Activated naive CD8-positive, alpha-beta T cell treated with anti-CD3 and anti-CD28 coated beads, Interleukin-2, amount 50 U/mL, for 24 hours (primary cell): ENCODE results near the gene WNT7A.
A peak's percentile ranks its signal among the peaks of the same experiment; 100 is the strongest.

Source experiments
- ATAC-seq: fragments of 150-1000 bp; cut with Tn5 transposase; one replicate; pipeline ENCODE4 v1.10.0; 2021
- DNase-seq: peaks from one replicate; pipeline ENCODE4 v3.0.0; 2021
- H3K27ac Mint-ChIP-seq: one replicate; pipeline ENCODE4 v1.8.0; 2021; ENCODE audit warnings: mild to moderate bottlenecking, mixed read lengths
- H3K27me3 Mint-ChIP-seq: one replicate; pipeline ENCODE4 v1.8.0; 2021; ENCODE audit warnings: mixed read lengths
- H3K36me3 Mint-ChIP-seq: one replicate; pipeline ENCODE4 v1.8.0; 2021; ENCODE audit warnings: low read depth, mixed read lengths
- H3K4me1 Mint-ChIP-seq: one replicate; pipeline ENCODE4 v1.8.0; 2021; ENCODE audit warnings: mixed read lengths
- H3K4me3 Mint-ChIP-seq: one replicate; pipeline ENCODE4 v1.8.0; 2021; ENCODE audit warnings: mild to moderate bottlenecking, moderate library complexity, mixed read lengths
- H3K9me3 Mint-ChIP-seq: one replicate; pipeline ENCODE4 v1.8.0; 2021; ENCODE audit warnings: mixed read lengths

WNT7A gene

GRCh38 chr3:13837751-13838150 lies 42.1 kb downstream of the WNT7A start:
- no peaks in the 10 kb centered on the region for H3K4me1 Mint-ChIP-seq
- DNase-seq (no peak), ATAC-seq (no peak)
- no peak overlapping the region for H3K4me3 Mint-ChIP-seq
- peaks cover 6% of the 10 kb centered on the region for H3K27me3 Mint-ChIP-seq
- no peaks in the 10 kb centered on the region for H3K9me3 Mint-ChIP-seq
- H3K27ac Mint-ChIP-seq, result no peak overlapping the region
- H3K36me3 Mint-ChIP-seq, result no peaks in the 10 kb centered on the region

GRCh38 chr3:13836658-13837587 lies 42.9 kb downstream of the WNT7A start:
- no peak for DNase-seq
- H3K27me3 Mint-ChIP-seq, result peaks cover 6% of the 10 kb centered on the region
- no peaks in the 10 kb centered on the region for H3K9me3 Mint-ChIP-seq
- no peak overlapping the region for H3K4me3 Mint-ChIP-seq
- no peaks in the 10 kb centered on the region for H3K36me3 Mint-ChIP-seq
- no peak overlapping the region for H3K27ac Mint-ChIP-seq
- H3K4me1 Mint-ChIP-seq, result no peaks in the 10 kb centered on the region
- ATAC-seq, result no peak

- Mint-ChIP-seq H3K36me3 (no peaks in the 10 kb centered on the region), H3K4me1 (no peaks in the 10 kb centered on the region), H3K27me3 (peaks cover 6% of the 10 kb centered on the region)
Measured at GRCh38 chr3:13835246-13835645, 44.6 kb downstream of the WNT7A start.

GRCh38 chr3:13834258-13835035 lies 45.4 kb downstream of the WNT7A start:
- ATAC-seq, result no peak

More at GRCh38 chr3:13835246-13835645, 44.6 kb downstream of the WNT7A start:
- DNase-seq (no peak), ATAC-seq (no peak)
- H3K4me3 Mint-ChIP-seq, result no peak overlapping the region
- no peaks in the 10 kb centered on the region for H3K9me3 Mint-ChIP-seq
- no peak overlapping the region for H3K27ac Mint-ChIP-seq

GRCh38 chr3:13833506-13834257 lies 46.2 kb downstream of the WNT7A start:
- Mint-ChIP-seq H3K4me3 (no peak overlapping the region), H3K4me1 (no peaks in the 10 kb centered on the region), H3K27ac (no peak overlapping the region), H3K27me3 (peaks cover 6% of the 10 kb centered on the region), H3K36me3 (no peaks in the 10 kb centered on the region), H3K9me3 (no peaks in the 10 kb centered on the region)
- DNase-seq, result no peak
- ATAC-seq, result no peak

More at GRCh38 chr3:13834258-13835035, 45.4 kb downstream of the WNT7A start:
- Mint-ChIP-seq H3K27ac (peak overlapping the region; percentile 2), H3K4me1 (no peaks in the 10 kb centered on the region), H3K27me3 (peaks cover 6% of the 10 kb centered on the region), H3K36me3 (no peaks in the 10 kb centered on the region), H3K9me3 (no peaks in the 10 kb centered on the region), H3K4me3 (no peak overlapping the region)
- no peak for DNase-seq

GRCh38 chr3:13832130-13832529 lies 47.7 kb downstream of the WNT7A start:
- H3K9me3 Mint-ChIP-seq, result no peaks in the 10 kb centered on the region
- no peak overlapping the region for H3K4me3 Mint-ChIP-seq

GRCh38 chr3:13831386-13831996 lies 48.4 kb downstream of the WNT7A start:
- no peak for ATAC-seq
- no peaks in the 10 kb centered on the region for H3K36me3 Mint-ChIP-seq
- H3K27ac Mint-ChIP-seq, result no peak overlapping the region
- no peaks in the 10 kb centered on the region for H3K9me3 Mint-ChIP-seq
- H3K4me3 Mint-ChIP-seq, result no peak overlapping the region
- no peaks in the 10 kb centered on the region for H3K4me1 Mint-ChIP-seq
- no peak for DNase-seq
- H3K27me3 Mint-ChIP-seq, result peaks cover 6% of the 10 kb centered on the region

More at GRCh38 chr3:13832130-13832529, 47.7 kb downstream of the WNT7A start:
- no peak for DNase-seq
- Mint-ChIP-seq H3K36me3 (no peaks in the 10 kb centered on the region), H3K27ac (no peak overlapping the region), H3K27me3 (peaks cover 6% of the 10 kb centered on the region), H3K4me1 (no peaks in the 10 kb centered on the region)
- ATAC-seq, result no peak

GRCh38 chr3:13829311-13829710 lies 50.6 kb downstream of the WNT7A start:
- ATAC-seq (no peak), DNase-seq (no peak)
- no peaks in the 10 kb centered on the region for H3K9me3 Mint-ChIP-seq
- no peak overlapping the region for H3K27ac Mint-ChIP-seq
- no peaks in the 10 kb centered on the region for H3K36me3 Mint-ChIP-seq
- H3K4me3 Mint-ChIP-seq, result no peak overlapping the region
- H3K4me1 Mint-ChIP-seq, result no peaks in the 10 kb centered on the region
- H3K27me3 Mint-ChIP-seq, result no peaks in the 10 kb centered on the region

- H3K4me1 Mint-ChIP-seq, result no peaks in the 10 kb centered on the region
- no peak overlapping the region for H3K27ac Mint-ChIP-seq
- no peak for ATAC-seq
Measured at GRCh38 chr3:13828501-13829265, 51.2 kb downstream of the WNT7A start.

GRCh38 chr3:13827699-13828098 lies 52.2 kb downstream of the WNT7A start:
- H3K36me3 Mint-ChIP-seq, result no peaks in the 10 kb centered on the region
- no peak overlapping the region for H3K4me3 Mint-ChIP-seq
- DNase-seq (no peak), ATAC-seq (no peak)
- no peaks in the 10 kb centered on the region for H3K9me3 Mint-ChIP-seq
- H3K4me1 Mint-ChIP-seq, result no peaks in the 10 kb centered on the region
- no peak overlapping the region for H3K27ac Mint-ChIP-seq
- H3K27me3 Mint-ChIP-seq, result no peaks in the 10 kb centered on the region

More at GRCh38 chr3:13828501-13829265, 51.2 kb downstream of the WNT7A start:
- H3K9me3 Mint-ChIP-seq, result no peaks in the 10 kb centered on the region
- H3K4me3 Mint-ChIP-seq, result no peak overlapping the region
- H3K27me3 Mint-ChIP-seq, result no peaks in the 10 kb centered on the region
- DNase-seq, result no peak
- H3K36me3 Mint-ChIP-seq, result no peaks in the 10 kb centered on the region

GRCh38 chr3:13827256-13827655 lies 52.6 kb downstream of the WNT7A start:
- peaks cover 2% of the 10 kb centered on the region for H3K4me1 Mint-ChIP-seq
- no peak overlapping the region for H3K27ac Mint-ChIP-seq
- ATAC-seq (no peak), DNase-seq (no peak)
- no peak overlapping the region for H3K4me3 Mint-ChIP-seq
- no peaks in the 10 kb centered on the region for H3K9me3 Mint-ChIP-seq
- no peaks in the 10 kb centered on the region for H3K36me3 Mint-ChIP-seq
- H3K27me3 Mint-ChIP-seq, result no peaks in the 10 kb centered on the region

GRCh38 chr3:13826672-13827071 lies 53.2 kb downstream of the WNT7A start:
- H3K4me1 Mint-ChIP-seq, result peaks cover 6% of the 10 kb centered on the region
- no peaks in the 10 kb centered on the region for H3K36me3 Mint-ChIP-seq
- no peaks in the 10 kb centered on the region for H3K9me3 Mint-ChIP-seq
- no peak for DNase-seq
- H3K4me3 Mint-ChIP-seq, result no peak overlapping the region
- no peak for ATAC-seq
- H3K27ac Mint-ChIP-seq, result no peak overlapping the region
- no peaks in the 10 kb centered on the region for H3K27me3 Mint-ChIP-seq

GRCh38 chr3:13825821-13826220 lies 54.0 kb downstream of the WNT7A start:
- no peak for DNase-seq
- Mint-ChIP-seq H3K9me3 (no peaks in the 10 kb centered on the region), H3K27ac (no peak overlapping the region), H3K4me3 (no peak overlapping the region), H3K4me1 (peaks cover 12% of the 10 kb centered on the region), H3K36me3 (no peaks in the 10 kb centered on the region), H3K27me3 (no peaks in the 10 kb centered on the region)
- ATAC-seq, result no peak

- no peaks in the 10 kb centered on the region for H3K36me3 Mint-ChIP-seq
- H3K27ac Mint-ChIP-seq, result no peak overlapping the region
- ATAC-seq (no peak), DNase-seq (no peak)
- H3K9me3 Mint-ChIP-seq, result no peaks in the 10 kb centered on the region
- no peak overlapping the region for H3K4me3 Mint-ChIP-seq
- no peaks in the 10 kb centered on the region for H3K27me3 Mint-ChIP-seq
- H3K4me1 Mint-ChIP-seq, result peaks cover 12% of the 10 kb centered on the region
Measured at GRCh38 chr3:13825311-13825579, 54.6 kb downstream of the WNT7A start.
